Ovary (tissue), 3 donors: ENCODE results near the gene FRAT2.

Source experiments
- POLR2A ChIP-seq: fragments of 450-650 bp; IDR thresholded peaks from one replicate; pipeline ENCODE4 v1.6.1; 2017; ENCODE audit warnings: antibody characterized with exemption, mild to moderate bottlenecking, moderate library complexity
- TF ChIP-seq, protein P1 (sequence below), 3 donors: fragments of 450-650 bp in 2 of 3; fragments of 200-600 bp in 1 of 3; IDR thresholded peaks; one replicate each; pipeline versions ENCODE4 v1.5.1 to v1.8.0; 2016 to 2022; ENCODE audit warnings: antibody characterized with exemption in 3 of 3, mild to moderate bottlenecking in 1 of 3
- donor health status: DM: no; HTN: no; CAD: no.

DNA sequence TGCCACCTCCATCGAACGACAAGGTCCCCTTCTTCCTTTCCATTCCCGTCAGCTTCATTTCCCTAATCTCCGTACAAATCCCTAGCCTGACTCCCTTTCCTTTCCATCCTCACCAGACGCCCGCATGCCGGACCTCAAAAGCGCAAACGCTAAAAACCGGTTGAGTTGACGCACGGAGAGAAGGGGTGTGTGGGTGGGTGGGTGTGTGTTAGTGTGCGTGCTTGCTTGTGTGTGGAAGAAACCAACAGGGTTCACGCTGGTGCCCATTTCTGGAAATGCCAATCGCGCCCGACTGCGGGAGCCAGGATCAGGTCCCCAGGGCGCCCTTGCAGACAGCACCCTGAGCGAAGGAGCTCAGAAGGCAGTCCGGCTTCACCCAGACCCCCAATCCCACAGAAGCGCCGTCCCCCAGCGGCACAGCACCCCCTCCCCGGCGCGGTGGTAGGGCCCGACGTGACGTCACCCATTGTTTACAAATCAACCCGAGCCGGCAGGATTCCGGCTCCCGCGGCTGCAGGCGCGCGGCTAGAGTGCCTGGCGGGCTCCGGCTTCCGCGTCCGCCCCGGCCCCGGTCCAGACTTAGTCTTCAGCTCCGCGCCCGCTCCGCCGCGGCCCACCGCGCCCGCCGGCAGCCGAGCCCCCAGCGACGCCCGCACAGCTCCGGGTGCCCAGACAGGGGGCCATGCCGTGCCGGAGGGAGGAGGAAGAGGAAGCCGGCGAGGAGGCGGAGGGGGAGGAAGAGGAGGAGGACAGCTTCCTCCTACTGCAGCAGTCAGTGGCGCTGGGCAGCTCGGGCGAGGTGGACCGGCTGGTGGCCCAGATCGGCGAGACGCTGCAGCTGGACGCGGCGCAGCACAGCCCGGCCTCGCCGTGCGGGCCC is 15.5 kb downstream of the FRAT2 start, which contains the start of gene FRAT1:
- TF ChIP-seq POLR2A = peak; percentile 75
- TF ChIP-seq, protein P1, sequence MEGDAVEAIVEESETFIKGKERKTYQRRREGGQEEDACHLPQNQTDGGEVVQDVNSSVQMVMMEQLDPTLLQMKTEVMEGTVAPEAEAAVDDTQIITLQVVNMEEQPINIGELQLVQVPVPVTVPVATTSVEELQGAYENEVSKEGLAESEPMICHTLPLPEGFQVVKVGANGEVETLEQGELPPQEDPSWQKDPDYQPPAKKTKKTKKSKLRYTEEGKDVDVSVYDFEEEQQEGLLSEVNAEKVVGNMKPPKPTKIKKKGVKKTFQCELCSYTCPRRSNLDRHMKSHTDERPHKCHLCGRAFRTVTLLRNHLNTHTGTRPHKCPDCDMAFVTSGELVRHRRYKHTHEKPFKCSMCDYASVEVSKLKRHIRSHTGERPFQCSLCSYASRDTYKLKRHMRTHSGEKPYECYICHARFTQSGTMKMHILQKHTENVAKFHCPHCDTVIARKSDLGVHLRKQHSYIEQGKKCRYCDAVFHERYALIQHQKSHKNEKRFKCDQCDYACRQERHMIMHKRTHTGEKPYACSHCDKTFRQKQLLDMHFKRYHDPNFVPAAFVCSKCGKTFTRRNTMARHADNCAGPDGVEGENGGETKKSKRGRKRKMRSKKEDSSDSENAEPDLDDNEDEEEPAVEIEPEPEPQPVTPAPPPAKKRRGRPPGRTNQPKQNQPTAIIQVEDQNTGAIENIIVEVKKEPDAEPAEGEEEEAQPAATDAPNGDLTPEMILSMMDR (IDR thresholded peaks at IDR 0.05) = peak in 1 of 3 donors; percentile 12
